Heart left ventricle (tissue), 16 donors: Measurements from ENCODE around the gene VPS26C. TPM values are rescaled to one million over a fixed set of nuclear protein-coding genes. Genes with fewer than 3 reads are reported as not detected.

Experiments used
- ATAC-seq, 4 donors: fragments of 200-7000 bp; cut with Tn5 transposase; one replicate each; pipeline ENCODE4 v1.9.1; 2020 to 2022; ENCODE audit warnings: moderate library complexity in 4 of 4, mild to moderate bottlenecking in 3 of 4, moderate number of reproducible peaks in 1 of 4
- DNase-seq, 5 donors: peaks; one replicate each; pipeline ENCODE4 v3.0.0-alpha.2; 2020
- H3K27ac ChIP-seq, 12 donors: fragments of 200-600 bp; sonication (generic) in 4 of 12; one replicate each; pipeline versions ENCODE4 v1.5.0 to v1.8.0; 2016 to 2022; ENCODE audit warnings: mild to moderate bottlenecking in 2 of 12
- H3K27me3 ChIP-seq, 9 donors: fragments of 200-600 bp; sonication (generic) in 2 of 9; one replicate each; pipeline versions ENCODE4 v1.5.1 to v1.8.0; 2016 to 2022; ENCODE audit warnings: mild to moderate bottlenecking in 3 of 9
- H3K36me3 ChIP-seq, 9 donors: fragments of 200-600 bp; sonication (generic) in 2 of 9; one replicate each; pipeline versions ENCODE4 v1.5.0 to v1.8.0; 2018 to 2022; ENCODE audit warnings: mild to moderate bottlenecking in 2 of 9
- H3K4me1 ChIP-seq, 12 donors: fragments of 200-600 bp; sonication (generic) in 4 of 12; one replicate each; pipeline versions ENCODE4 v1.5.0 to v1.8.0; 2016 to 2022; ENCODE audit warnings: mild to moderate bottlenecking in 3 of 12
- H3K4me3 ChIP-seq, 12 donors: fragments of 200-600 bp; sonication (generic) in 4 of 12; one replicate each; pipeline versions ENCODE4 v1.5.0 to v1.8.0; 2017 to 2022; ENCODE audit warnings: mild to moderate bottlenecking in 9 of 12, moderate library complexity in 4 of 12
- H3K9me3 ChIP-seq, 12 donors: fragments of 200-600 bp; sonication (generic) in 4 of 12; one replicate each; pipeline versions ENCODE4 v1.5.0 to v1.8.0; 2016 to 2022; ENCODE audit warnings: mild to moderate bottlenecking in 1 of 12
- POLR2A ChIP-seq, 2 donors: fragments of 450-650 bp; IDR thresholded peaks; one replicate each; pipeline ENCODE4 v1.6.1; 2017; ENCODE audit warnings: antibody characterized with exemption in 2 of 2, mild to moderate bottlenecking in 2 of 2, moderate library complexity in 2 of 2
- WGBS, 4 donors: extraction: QIAGEN DNeasy Blood & Tissue Kit in 2 of 4; methylation state at CpG; one replicate each; pipeline versions ENCODE4 v1.1.5 to v1.1.7; 2013 to 2018; 5-methylcytosine and 5-hydroxymethylcytosine counted together
- intact Hi-C, 10 donors: fragments of 100-400 bp; cut with DNase I; formaldehyde crosslinking; loops; one replicate each; pipeline versions ENCODE4 v1.11.1 to v1.14.2; 2022
- polyA plus RNA-seq, 2 donors: library from polyadenylated mRNA; stranded (reverse); fragments of 200-250 nt; gene quantifications; one replicate each; pipeline ENCODE4 v1.2.3, GENCODE V29; 2013
- total RNA-seq, 9 donors: library from RNA; depleted of rRNA in 2 of 9; stranded (reverse); fragments of >200 nt in 2 of 9; fragmentation: NEBNext Ultra II Directional in 3 of 9; extraction: Animal tissue kit (Norgen Biotek cat#: 25700) in 3 of 9; gene quantifications; one replicate each; pipeline versions ENCODE4 v1.1.0 to v1.2.4, GENCODE V29; 2016 to 2023
- TF ChIP-seq, protein P1 (sequence below), 12 donors: fragments of 200-600 bp; sonication (generic) in 4 of 12; IDR thresholded peaks; one replicate each; pipeline versions ENCODE4 v1.5.0 to v1.8.0; 2018 to 2022; ENCODE audit warnings: antibody characterized with exemption in 12 of 12, mild to moderate bottlenecking in 5 of 12
- donor health status: ischemic (EF 13 %, LVEDD 7.1; RV severe dilation, severe dysfunction).
- donor health status: healthy with polysubstance abuse.
- donor health status: DM: no; HTN: yes; CAD: no.
- donor health status: DM: no; HTN: no; CAD: no.
- donor health status: ischemic (EF 25% LVEDD 6.9; RV normal size, moderate dysfunction).
- donor health status: ischemic (EF 25% LVEDD 5.7; RV mildly dilated, moderate dysfunction).
- donor health status: healthy.
- donor health status: DM: yes; HTN: yes; CAD: no.
- donor health status: ischemic (EF 35%, LVEDD 5.7; RV mildly dilated, moderate dysfunction).
- donor health status: nonischemic (EF 11% LVEDD 7.7; RV severe dilation, severe dysfunction).
- donor health status: DM: yes; HTN: yes; CAD: no.
- donor health status: PGD.
- donor health status: ischemic (EF 29% LVEDD 5.4; RV normal size, mild dysfunction).
- donor health status: nonischemic (EF 23%, LVEDD 6.1; RV moderate dilation, normal function).

The VPS26C gene
- total and polyA plus RNA-seq, 11 donors: 18.1 to 88.6 (median 53.5) TPM

DNA sequence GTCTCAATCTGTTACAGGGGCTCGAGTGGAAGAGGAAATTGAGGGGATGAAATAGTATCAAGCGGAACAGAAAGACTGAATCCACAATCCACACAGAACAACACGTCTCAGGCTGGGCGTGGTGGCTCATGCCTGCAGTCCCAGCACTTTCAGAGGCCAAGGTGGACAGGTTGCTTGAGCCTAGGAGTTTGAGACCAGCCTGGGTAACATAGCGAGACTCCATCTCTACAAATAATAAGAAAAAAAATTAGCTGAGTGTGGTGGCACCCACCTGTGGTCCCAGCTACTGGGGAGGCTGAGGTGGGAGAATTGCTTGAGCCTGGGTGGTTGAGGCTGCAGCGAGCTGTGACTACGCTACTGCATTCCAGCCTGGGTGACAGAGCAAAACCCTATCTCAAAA lies 25.7 kb downstream of the VPS26C start:
- ATAC-seq: no peak
- WGBS, 4 donors: 78 to 92% (median 87%) methylated on average over 7 of the region's 7 CpGs
- H3K4me3 ChIP-seq: no peak overlapping the region
- peaks cover 0 to 24% (median 6%) of the 10 kb centered on the region in 12 donors for H3K4me1 ChIP-seq
- H3K27ac ChIP-seq: no peak overlapping the region
- no peaks in the 10 kb centered on the region for H3K27me3 ChIP-seq
- H3K9me3 ChIP-seq: no peaks in the 10 kb centered on the region
- intact Hi-C loops: no loop called here
- H3K36me3 ChIP-seq: peaks cover 0 to 51% (median 42%) of the 10 kb centered on the region in 9 donors
- TF ChIP-seq, protein P1, sequence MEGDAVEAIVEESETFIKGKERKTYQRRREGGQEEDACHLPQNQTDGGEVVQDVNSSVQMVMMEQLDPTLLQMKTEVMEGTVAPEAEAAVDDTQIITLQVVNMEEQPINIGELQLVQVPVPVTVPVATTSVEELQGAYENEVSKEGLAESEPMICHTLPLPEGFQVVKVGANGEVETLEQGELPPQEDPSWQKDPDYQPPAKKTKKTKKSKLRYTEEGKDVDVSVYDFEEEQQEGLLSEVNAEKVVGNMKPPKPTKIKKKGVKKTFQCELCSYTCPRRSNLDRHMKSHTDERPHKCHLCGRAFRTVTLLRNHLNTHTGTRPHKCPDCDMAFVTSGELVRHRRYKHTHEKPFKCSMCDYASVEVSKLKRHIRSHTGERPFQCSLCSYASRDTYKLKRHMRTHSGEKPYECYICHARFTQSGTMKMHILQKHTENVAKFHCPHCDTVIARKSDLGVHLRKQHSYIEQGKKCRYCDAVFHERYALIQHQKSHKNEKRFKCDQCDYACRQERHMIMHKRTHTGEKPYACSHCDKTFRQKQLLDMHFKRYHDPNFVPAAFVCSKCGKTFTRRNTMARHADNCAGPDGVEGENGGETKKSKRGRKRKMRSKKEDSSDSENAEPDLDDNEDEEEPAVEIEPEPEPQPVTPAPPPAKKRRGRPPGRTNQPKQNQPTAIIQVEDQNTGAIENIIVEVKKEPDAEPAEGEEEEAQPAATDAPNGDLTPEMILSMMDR (IDR thresholded peaks at IDR 0.05): no peak
- TF ChIP-seq POLR2A (IDR thresholded peaks at IDR 0.05): no peak
- no peak for DNase-seq

DNA sequence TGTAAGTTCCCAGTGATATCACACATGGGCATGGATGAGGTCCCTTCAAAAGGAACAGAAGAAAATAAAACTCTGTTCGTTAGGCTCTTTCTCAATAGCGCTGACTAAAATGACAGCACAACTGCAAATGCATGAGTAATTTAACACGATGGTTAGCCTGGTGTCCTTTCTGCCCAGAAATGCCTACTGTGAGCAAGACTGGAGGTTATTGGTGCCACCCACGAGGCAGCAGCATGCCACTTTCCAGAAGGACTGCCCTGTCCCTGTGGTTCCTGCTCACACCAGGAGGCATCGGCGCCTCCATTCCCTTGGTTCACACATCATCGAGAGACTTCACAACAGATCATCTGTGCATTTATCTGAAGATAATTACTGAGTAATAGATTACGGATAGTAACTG lies 26.2 kb downstream of the VPS26C start:
- Histone ChIP-seq H3K36me3 (peaks cover 0 to 55% (median 47%) of the 10 kb centered on the region in 9 donors), H3K4me3 (no peak overlapping the region), H3K27me3 (no peaks in the 10 kb centered on the region), H3K27ac (no peak overlapping the region), H3K4me1 (peaks cover 0 to 24% (median 6%) of the 10 kb centered on the region in 12 donors), H3K9me3 (no peaks in the 10 kb centered on the region)
- TF ChIP-seq, protein P1 (IDR thresholded peaks at IDR 0.05): no peak
- TF ChIP-seq POLR2A (IDR thresholded peaks at IDR 0.05): no peak
- DNase-seq (no peak), ATAC-seq (no peak)
- intact Hi-C loops: no loop called here
- 78 to 91% (median 87%) methylated on average over 8 of the region's 8 CpGs for WGBS, 4 donors

DNA sequence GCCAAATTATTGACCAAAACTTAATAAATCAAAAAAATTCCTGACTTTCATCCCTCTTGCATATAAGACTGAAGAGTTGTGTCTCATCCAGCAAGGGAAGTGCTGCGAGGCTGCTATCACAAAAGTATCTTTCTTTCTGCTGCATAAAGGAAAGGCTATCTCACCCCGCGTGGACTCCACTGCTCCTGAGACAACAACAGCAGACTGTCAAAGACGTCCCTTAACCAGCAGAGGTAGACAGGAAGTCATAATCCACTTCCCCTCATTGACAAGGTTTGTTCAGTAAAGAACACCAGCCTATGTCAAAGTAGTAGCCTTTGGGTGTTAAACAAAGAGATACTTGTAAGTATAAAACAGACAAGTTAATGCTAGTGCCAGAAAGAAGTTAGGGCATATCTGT lies 29.4 kb downstream of the VPS26C start:
- no peak for TF ChIP-seq POLR2A (IDR thresholded peaks at IDR 0.05)
- TF ChIP-seq, protein P1 (IDR thresholded peaks at IDR 0.05): no peak
- DNase-seq (no peak), ATAC-seq (peak in 1 of 4 donors; percentile 30)
- H3K36me3 ChIP-seq: peaks cover 0 to 83% (median 78%) of the 10 kb centered on the region in 9 donors
- no peak overlapping the region for H3K27ac ChIP-seq
- intact Hi-C loops: no loop called here
- no peak overlapping the region for H3K4me3 ChIP-seq
- 36 to 48% (median 40%) methylated on average over 4 of the region's 4 CpGs for WGBS, 4 donors
- peaks cover 0 to 9% (median 0%) of the 10 kb centered on the region in 12 donors for H3K4me1 ChIP-seq
- H3K27me3 ChIP-seq: no peaks in the 10 kb centered on the region
- no peaks in the 10 kb centered on the region for H3K9me3 ChIP-seq

DNA sequence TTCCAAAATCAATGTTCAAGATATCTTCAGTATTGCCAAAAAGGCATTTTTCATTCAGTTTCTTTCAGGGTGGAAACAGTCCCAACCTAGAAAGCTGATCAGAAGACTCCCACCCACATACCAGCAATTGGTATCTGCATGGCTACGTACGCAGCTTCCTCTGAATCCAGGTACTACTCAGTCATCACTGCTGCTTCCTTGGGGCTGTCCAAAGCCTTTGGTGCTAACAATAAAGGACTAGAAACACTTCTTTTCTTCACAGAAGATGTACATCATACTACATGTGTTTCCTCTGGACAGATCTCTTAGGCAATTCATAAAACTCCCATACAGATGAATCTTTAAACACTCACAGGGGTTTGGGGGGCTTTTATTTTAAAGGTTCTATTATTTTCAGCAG lies 29.8 kb downstream of the VPS26C start:
- no peak for ATAC-seq
- no peaks in the 10 kb centered on the region for H3K9me3 ChIP-seq
- TF ChIP-seq POLR2A (IDR thresholded peaks at IDR 0.05): no peak
- TF ChIP-seq, protein P1 (IDR thresholded peaks at IDR 0.05): no peak
- 92 to 94% (median 93%) methylated on average over 2 of the region's 2 CpGs for WGBS, 4 donors
- no peak for DNase-seq
- peaks cover 0 to 87% (median 82%) of the 10 kb centered on the region in 9 donors for H3K36me3 ChIP-seq
- no peak overlapping the region for H3K4me3 ChIP-seq
- H3K4me1 ChIP-seq: peaks cover 0 to 9% (median 0%) of the 10 kb centered on the region in 12 donors
- no peak overlapping the region for H3K27ac ChIP-seq
- intact Hi-C loops: no loop called here
- H3K27me3 ChIP-seq: no peaks in the 10 kb centered on the region
